Spinal cord (tissue), 10 donors: ENCODE results near the gene ZNHIT2. TPM values are rescaled to one million over a fixed set of nuclear protein-coding genes. Genes with fewer than 3 reads are reported as not detected.

Experiments
- DNase-seq, 6 donors: peaks; one replicate each; pipeline versions ENCODE4 v3.0.0 to v3.0.0-alpha.2; 2013 to 2015; ENCODE audit warnings: low spot score in 6 of 6, low read depth in 4 of 6
- H3K27ac ChIP-seq: one replicate; pipeline ENCODE4 v1.5.1; 2013; ENCODE audit warnings: low read depth, low read length, control low read depth
- H3K27me3 ChIP-seq: one replicate; pipeline ENCODE4 v1.6.1; 2013; ENCODE audit warnings: low read length; ENCODE audit not compliant: control insufficient read depth, insufficient read depth
- H3K36me3 ChIP-seq: one replicate; pipeline ENCODE4 v1.6.1; 2013; ENCODE audit warnings: low read length; ENCODE audit not compliant: control insufficient read depth, insufficient read depth
- H3K4me1 ChIP-seq: one replicate; pipeline ENCODE4 v1.6.1; 2013; ENCODE audit warnings: low read length; ENCODE audit not compliant: control insufficient read depth, insufficient read depth
- H3K4me3 ChIP-seq: one replicate; pipeline ENCODE4 v1.5.1; 2013; ENCODE audit warnings: low read depth, low read length, control low read depth
- H3K9me3 ChIP-seq: one replicate; pipeline ENCODE4 v1.6.1; 2013; ENCODE audit warnings: low read length; ENCODE audit not compliant: control insufficient read depth, insufficient read depth
- WGBS: methylation state at CpG from one replicate; pipeline ENCODE4 v1.1.5; 2013; ENCODE audit warnings: missing lambda C conversion rate; ENCODE audit not compliant: insufficient coverage; 5-methylcytosine and 5-hydroxymethylcytosine counted together
- long read RNA-seq, 4 donors: transcript quantifications; one replicate each; lab custom pipeline, GENCODE V29; 2026
- polyA plus RNA-seq, 2 donors: library from polyadenylated mRNA; unstranded; fragments of 120-200 nt; gene quantifications; one replicate each; pipeline ENCODE4 v1.2.1, GENCODE V29; 2013; ENCODE audit not compliant: insufficient read length in 2 of 2
- total RNA-seq, 2 donors: library from RNA; depleted of rRNA in 1 of 2; stranded (reverse); fragments of 120-200 nt in 1 of 2; fragments of >200 nt in 1 of 2; gene quantifications; one replicate each; pipeline versions ENCODE4 v1.2.3 to v1.2.4, GENCODE V29; 2013 to 2014
- donor health status: healthy.

The ZNHIT2 gene
- total RNA-seq, result 10 to 100 TPM in 1 of 2 donors, 1 to 10 TPM in 1; 2.7 to 10.7 TPM
- 10 to 100 TPM; 10.2 to 14.0 TPM for polyA plus RNA-seq
- long read RNA-seq, donor 1, transcript ZNHIT2-201 (1 exons, 1,306 nt), result major isoform, 14 of 14 reads
- long read RNA-seq, donor 1, partial matches to known transcripts, result 0 of 14 reads
- long read RNA-seq, donor 1, other reads (novel, unspliced or antisense), result 0 of 14 reads
- long read RNA-seq, donor 2, partial matches to known transcripts, result 0 of 4 reads
- long read RNA-seq, donor 2, other reads (novel, unspliced or antisense), result 0 of 4 reads
- long read RNA-seq, donor 3, transcript ZNHIT2-201 (1 exons, 1,306 nt), result major isoform, 5 of 5 reads
- long read RNA-seq, donor 3, partial matches to known transcripts, result 0 of 5 reads
- long read RNA-seq, donor 3, other reads (novel, unspliced or antisense), result 0 of 5 reads
- long read RNA-seq, donor 4, transcript ZNHIT2-201 (1 exons, 1,306 nt), result major isoform, 8 of 8 reads
- long read RNA-seq, donor 4, partial matches to known transcripts, result 0 of 8 reads
- long read RNA-seq, donor 4, other reads (novel, unspliced or antisense), result 0 of 8 reads

- whole genome bisulfite sequencing, result under 1% methylated on average over 89 of the region's 89 CpGs
These were observed at the start of gene ZNHIT2 for GRCh38 chr11:65117206-65118096. Gene ZNHIT2 (minus strand): TSS chr11:65117701. CDS start chr11:65117653, 48 bp downstream.

GRCh38 chr11:65166893-65167292 is 49.4 kb upstream of the ZNHIT2 start:
- Histone ChIP-seq H3K9me3 (no peaks in the 10 kb centered on the region), H3K27ac (no peak overlapping the region), H3K4me3 (no peak overlapping the region), H3K4me1 (peaks cover 4% of the 10 kb centered on the region), H3K36me3 (no peaks in the 10 kb centered on the region), H3K27me3 (no peaks in the 10 kb centered on the region)
- 100% methylated on average over 1 of the region's 3 CpGs for WGBS
- DNase-seq, result no peak

More at GRCh38 chr11:65117206-65118096, at the start of gene ZNHIT2:
- H3K4me1 ChIP-seq, result peaks cover 67% of the 10 kb centered on the region
- H3K27ac ChIP-seq, result peak within 1 kb of the TSS; percentile 84
- no peaks in the 10 kb centered on the region for H3K9me3 ChIP-seq
- H3K27me3 ChIP-seq, result no peaks in the 10 kb centered on the region
- peak within 1 kb of the TSS; percentile 94 for H3K4me3 ChIP-seq
- peak; percentile 96 to 100 (median 98) for DNase-seq
- H3K36me3 ChIP-seq, result peaks cover 67% of the 10 kb centered on the region

GRCh38 chr11:65165410-65166317 is 48.2 kb upstream of the ZNHIT2 start:
- DNase-seq, result peak in 1 of 6 donors; percentile 21
- Histone ChIP-seq H3K9me3 (no peaks in the 10 kb centered on the region), H3K4me1 (peaks cover 4% of the 10 kb centered on the region), H3K27me3 (no peaks in the 10 kb centered on the region), H3K4me3 (no peak overlapping the region), H3K27ac (peak overlapping the region; percentile 6), H3K36me3 (no peaks in the 10 kb centered on the region)
- WGBS, result 51% methylated on average over 24 of the region's 31 CpGs

- H3K36me3 ChIP-seq, result no peaks in the 10 kb centered on the region
- no peak for DNase-seq
- H3K9me3 ChIP-seq, result no peaks in the 10 kb centered on the region
- no peak overlapping the region for H3K27ac ChIP-seq
- peaks cover 4% of the 10 kb centered on the region for H3K4me1 ChIP-seq
- H3K4me3 ChIP-seq, result no peak overlapping the region
- H3K27me3 ChIP-seq, result no peaks in the 10 kb centered on the region
- 100% methylated on average over 1 of the region's 2 CpGs for WGBS
These were observed 46.2 kb upstream of the ZNHIT2 start for GRCh38 chr11:65163684-65164083.

GRCh38 chr11:65160643-65161042 is 43.1 kb upstream of the ZNHIT2 start:
- no peaks in the 10 kb centered on the region for H3K27me3 ChIP-seq
- no peak for DNase-seq

GRCh38 chr11:65159012-65159411 is 41.5 kb upstream of the ZNHIT2 start:
- DNase-seq, result no peak
- no CpG with 5 or more reads among the region's 5 CpGs for WGBS

More at GRCh38 chr11:65160643-65161042, 43.1 kb upstream of the ZNHIT2 start:
- no peak overlapping the region for H3K4me3 ChIP-seq
- H3K4me1 ChIP-seq, result no peaks in the 10 kb centered on the region
- WGBS, result no CpG with 5 or more reads among the region's 3 CpGs
- H3K36me3 ChIP-seq, result no peaks in the 10 kb centered on the region
- no peaks in the 10 kb centered on the region for H3K9me3 ChIP-seq
- no peak overlapping the region for H3K27ac ChIP-seq

GRCh38 chr11:65157336-65157735 is 39.8 kb upstream of the ZNHIT2 start:
- 67% methylated on average over 3 of the region's 3 CpGs for WGBS
- Histone ChIP-seq H3K27ac (no peak overlapping the region), H3K4me3 (no peak overlapping the region), H3K9me3 (no peaks in the 10 kb centered on the region), H3K4me1 (no peaks in the 10 kb centered on the region), H3K27me3 (no peaks in the 10 kb centered on the region), H3K36me3 (no peaks in the 10 kb centered on the region)
- DNase-seq, result no peak

More at GRCh38 chr11:65159012-65159411, 41.5 kb upstream of the ZNHIT2 start:
- Histone ChIP-seq H3K36me3 (no peaks in the 10 kb centered on the region), H3K27ac (no peak overlapping the region), H3K4me3 (no peak overlapping the region), H3K27me3 (no peaks in the 10 kb centered on the region), H3K4me1 (no peaks in the 10 kb centered on the region), H3K9me3 (no peaks in the 10 kb centered on the region)

GRCh38 chr11:65156926-65157325 is 39.4 kb upstream of the ZNHIT2 start:
- Histone ChIP-seq H3K9me3 (no peaks in the 10 kb centered on the region), H3K4me3 (no peak overlapping the region), H3K36me3 (no peaks in the 10 kb centered on the region), H3K4me1 (no peaks in the 10 kb centered on the region), H3K27ac (no peak overlapping the region), H3K27me3 (no peaks in the 10 kb centered on the region)
- DNase-seq, result no peak
- 93% methylated on average over 3 of the region's 3 CpGs for WGBS

GRCh38 chr11:65156256-65156655 is 38.8 kb upstream of the ZNHIT2 start:
- DNase-seq, result no peak
- Histone ChIP-seq H3K36me3 (no peaks in the 10 kb centered on the region), H3K4me3 (no peak overlapping the region), H3K27ac (no peak overlapping the region), H3K9me3 (no peaks in the 10 kb centered on the region), H3K27me3 (no peaks in the 10 kb centered on the region), H3K4me1 (no peaks in the 10 kb centered on the region)
- WGBS, result no CpG with 5 or more reads among the region's 3 CpGs
